ENCODE data around the gene EPHA4. TPM values are rescaled to one million over a fixed set of nuclear protein-coding genes. Genes with fewer than 3 reads are reported as not detected.

EPHA4 gene
- total and polyA plus RNA-seq, 4 donors: 0.43 to 2.3 (median 1.1) TPM

GRCh38 chr2:221492636-221493035 lies 79.5 kb downstream of the EPHA4 start:
- Histone ChIP-seq H3K4me1 (ENCODE audit: control insufficient read depth in 4 of 4, insufficient read depth in 4 of 4, low read length in 3 of 4) (no peaks in the 10 kb centered on the region), H3K9ac (ENCODE audit: low read depth in 1 of 2, low read length in 2 of 2) (no peak overlapping the region), H3K4me3 (ENCODE audit: low read depth in 1 of 3, low read length in 3 of 3) (no peak overlapping the region), H3K9me3 (ENCODE audit: control insufficient read depth in 4 of 4, low read length in 3 of 4) (no peaks in the 10 kb centered on the region), H3K36me3 (ENCODE audit: control insufficient read depth in 4 of 4, insufficient read depth in 3 of 4, low read depth in 1 of 4, low read length in 3 of 4) (no peaks in the 10 kb centered on the region), H3K27ac (ENCODE audit: low read depth in 1 of 2, low read length in 2 of 2) (no peak overlapping the region), H3K27me3 (ENCODE audit: control insufficient read depth in 4 of 4, insufficient read depth in 4 of 4, low read length in 3 of 4) (no peaks in the 10 kb centered on the region)
- TF ChIP-seq RXRA (IDR thresholded peaks at IDR 0.05) (no peak), RAD21 (IDR thresholded peaks at IDR 0.05) (no peak), TAF1 (conservative IDR thresholded peaks at IDR 0.05) (no peak), SP1 (IDR thresholded peaks at IDR 0.05) (no peak)
- DNase-seq (ENCODE audit: low spot score): no peak
- 82% methylated on average over 4 of the region's 4 CpGs for WGBS

GRCh38 chr2:221490506-221491060 lies 81.5 kb downstream of the EPHA4 start:
- Histone ChIP-seq H3K4me3 (ENCODE audit: low read depth in 1 of 3, low read length in 3 of 3) (no peak overlapping the region), H3K9me3 (ENCODE audit: control insufficient read depth in 4 of 4, low read length in 3 of 4) (no peaks in the 10 kb centered on the region), H3K9ac (ENCODE audit: low read depth in 1 of 2, low read length in 2 of 2) (no peak overlapping the region), H3K4me1 (ENCODE audit: control insufficient read depth in 4 of 4, insufficient read depth in 4 of 4, low read length in 3 of 4) (no peaks in the 10 kb centered on the region), H3K27ac (ENCODE audit: low read depth in 1 of 2, low read length in 2 of 2) (no peak overlapping the region), H3K27me3 (ENCODE audit: control insufficient read depth in 4 of 4, insufficient read depth in 4 of 4, low read length in 3 of 4) (no peaks in the 10 kb centered on the region), H3K36me3 (ENCODE audit: control insufficient read depth in 4 of 4, insufficient read depth in 3 of 4, low read depth in 1 of 4, low read length in 3 of 4) (no peaks in the 10 kb centered on the region)
- no peak for TF ChIP-seq ZBTB33 (IDR thresholded peaks at IDR 0.05)
- TF ChIP-seq REST (IDR thresholded peaks at IDR 0.05): no peak
- TF ChIP-seq HNF4G (IDR thresholded peaks at IDR 0.05): no peak
- no peak for TF ChIP-seq ATF3 (IDR thresholded peaks at IDR 0.05)
- no peak for TF ChIP-seq HNF4A (conservative IDR thresholded peaks at IDR 0.05)
- TF ChIP-seq MAX (IDR thresholded peaks at IDR 0.05): no peak
- TF ChIP-seq FOXA2 (IDR thresholded peaks at IDR 0.05): no peak
- TF ChIP-seq YY1 (IDR thresholded peaks at IDR 0.05): no peak
- TF ChIP-seq EGR1 (IDR thresholded peaks at IDR 0.05; ENCODE audit: low read depth in 2 of 2): no peak
- no peak for TF ChIP-seq CTCF (IDR thresholded peaks at IDR 0.05; ENCODE audit: low read depth, low read length, missing input control)
- no peak for DNase-seq (ENCODE audit: low spot score)
- 38% methylated on average over 3 of the region's 3 CpGs for WGBS

Data from liver (tissue), 9 donors.